H1 (cell line): Measurements from ENCODE around the gene SLC37A1. TPM values are rescaled to one million over a fixed set of nuclear protein-coding genes. Genes with fewer than 3 reads are reported as not detected.

Experiments
- CTCF ChIA-PET: fragments of 300-600 bp; sonication (Branson Sonifier 250); formaldehyde crosslinking; loops from one replicate; lab custom pipeline; 2021; ENCODE audit not compliant: partially characterized antibody; lab: Charles Lee
- POLR2A ChIA-PET: fragments of 300-600 bp; sonication (Branson Sonifier 250); formaldehyde crosslinking; loops from one replicate; lab custom pipeline; 2021; ENCODE audit warnings: inconsistent platforms; ENCODE audit not compliant: partially characterized antibody; lab: Charles Lee
- DNase-seq, 2 experiments: peaks; one replicate each; pipeline versions ENCODE4 v3.0.0 to v3.0.0-alpha.2; 2010 to 2022; ENCODE audit warnings: low spot score in 2 of 2, low read depth in 1 of 2, mixed read lengths in 1 of 2
- FAIRE-seq: peaks from 2 replicates; lab custom pipeline; 2011; peaks lifted over from hg19 to GRCh38; lab: Jason Lieb, UNC
- H2AFZ ChIP-seq: 2 replicates; pipeline ENCODE4 v1.8.1; 2012; ENCODE audit warnings: low read length, inconsistent platforms
- H2AK5ac ChIP-seq: 2 replicates; pipeline ENCODE4 v1.6.1; 2013; ENCODE audit warnings: low read depth, low read length
- H2BK120ac ChIP-seq: replicated peaks from 2 replicates; pipeline ENCODE3; 2013; ENCODE audit warnings: low read depth, low read length, inconsistent platforms
- H2BK12ac ChIP-seq: 2 replicates; pipeline ENCODE4 v1.6.1; 2013; ENCODE audit warnings: low read depth, low read length
- H2BK15ac ChIP-seq: 2 replicates; pipeline ENCODE4 v1.6.1; 2013; ENCODE audit warnings: low read length
- H2BK20ac ChIP-seq: 2 replicates; pipeline ENCODE4 v1.6.1; 2013; ENCODE audit warnings: low read length
- H2BK5ac ChIP-seq: 2 replicates; pipeline ENCODE4 v1.6.1; 2013; ENCODE audit warnings: low read depth, low read length
- H3K14ac ChIP-seq: 2 replicates; pipeline ENCODE4 v1.6.1; 2013; ENCODE audit warnings: inconsistent platforms; ENCODE audit not compliant: insufficient read length
- H3K18ac ChIP-seq: 2 replicates; pipeline ENCODE4 v1.6.1; 2013; ENCODE audit warnings: low read length; ENCODE audit errors: extremely low read depth
- H3K23ac ChIP-seq: 2 replicates; pipeline ENCODE4 v1.6.1; 2013; ENCODE audit warnings: inconsistent platforms; ENCODE audit not compliant: insufficient read length
- H3K23me2 ChIP-seq: 2 replicates; pipeline ENCODE4 v1.6.1; 2013; ENCODE audit warnings: low read depth, low read length
- H3K27ac ChIP-seq: 2 replicates; pipeline ENCODE4 v1.6.1; 2011; ENCODE audit warnings: low read depth, low read length, inconsistent platforms
- H3K27me3 ChIP-seq, 4 experiments: replicated peaks in 1 of 4; 1 replicate in 1 of 4; 2 replicates in 3 of 4; pipeline versions ENCODE4 v1.6.1 to v1.8.1; 2011 to 2013; ENCODE audit warnings: low read length in 3 of 4, mild to moderate bottlenecking in 3 of 4, inconsistent platforms in 2 of 4, mixed read lengths in 2 of 4, moderate library complexity in 1 of 4; ENCODE audit not compliant: control insufficient read depth in 3 of 4, insufficient read depth in 3 of 4; ENCODE audit errors: extremely low read depth in 1 of 4
- H3K36me3 ChIP-seq, 4 experiments: 2 replicates each; pipeline versions ENCODE4 v1.6.1 to v1.8.1; 2011 to 2013; ENCODE audit warnings: mild to moderate bottlenecking in 4 of 4, low read length in 3 of 4, moderate library complexity in 2 of 4, control low read depth in 1 of 4, inconsistent platforms in 1 of 4; ENCODE audit not compliant: insufficient read depth in 4 of 4, control insufficient read depth in 2 of 4
- H3K4ac ChIP-seq: replicated peaks from 2 replicates; pipeline ENCODE3; 2013; ENCODE audit warnings: low read length, low read depth, mixed read lengths, inconsistent platforms; ENCODE audit not compliant: insufficient read length
- H3K4me1 ChIP-seq, 4 experiments: replicated peaks in 1 of 4; 1 replicate in 1 of 4; 2 replicates in 3 of 4; pipeline versions ENCODE4 v1.6.1 to v1.8.1; 2011 to 2013; ENCODE audit warnings: low read length in 3 of 4, inconsistent platforms in 2 of 4, mixed read lengths in 1 of 4; ENCODE audit not compliant: insufficient read depth in 4 of 4, control insufficient read depth in 3 of 4
- H3K4me2 ChIP-seq, 2 experiments: 2 replicates each; pipeline versions ENCODE4 v1.6.1 to v1.8.1; 2011 to 2013; ENCODE audit warnings: low read depth in 2 of 2, low read length in 2 of 2, control low read depth in 1 of 2, inconsistent platforms in 1 of 2, mild to moderate bottlenecking in 1 of 2; ENCODE audit not compliant: insufficient read depth in 1 of 2
- H3K4me3 ChIP-seq, 4 experiments: fragments of 200-600, 300-600 bp in 1 of 4; sonication (generic), shearing (Covaris generic), sonication (Bioruptor Twin) in 1 of 4; 2 replicates each; pipeline versions ENCODE4 v1.5.1 to v1.8.1; 2011 to 2016; ENCODE audit warnings: low read length in 4 of 4, low read depth in 3 of 4, control low read depth in 2 of 4, inconsistent platforms in 2 of 4, mild to moderate bottlenecking in 2 of 4, mixed read lengths in 1 of 4, moderate library complexity in 1 of 4; ENCODE audit not compliant: insufficient read depth in 2 of 4; ENCODE audit errors: extremely low read depth in 1 of 4
- H3K56ac ChIP-seq: replicated peaks from 2 replicates; pipeline ENCODE3; 2013; ENCODE audit warnings: low read depth, mild to moderate bottlenecking, mixed read lengths, low read length, inconsistent platforms; ENCODE audit not compliant: insufficient read length
- H3K79me1 ChIP-seq: 2 replicates; pipeline ENCODE4 v1.6.1; 2013; ENCODE audit warnings: low read depth, low read length, control low read depth
- H3K79me2 ChIP-seq, 2 experiments: 2 replicates each; pipeline versions ENCODE4 v1.6.1 to v1.8.1; 2012 to 2013; ENCODE audit warnings: low read length in 2 of 2, mild to moderate bottlenecking in 2 of 2, inconsistent platforms in 1 of 2; ENCODE audit not compliant: insufficient read depth in 2 of 2, control insufficient read depth in 1 of 2
- H3K9ac ChIP-seq, 4 experiments: replicated peaks in 1 of 4; 1 replicate in 1 of 4; 2 replicates in 3 of 4; pipeline versions ENCODE4 v1.6.1 to v1.8.1; 2011 to 2013; ENCODE audit warnings: low read depth in 3 of 4, low read length in 3 of 4, control low read depth in 2 of 4, mild to moderate bottlenecking in 2 of 4, moderate library complexity in 2 of 4, inconsistent platforms in 1 of 4; ENCODE audit errors: extremely low read depth in 1 of 4
- H3K9me3 ChIP-seq, 2 experiments: 2 replicates each; pipeline versions ENCODE4 v1.6.1 to v1.8.1; 2012 to 2013; ENCODE audit warnings: mild to moderate bottlenecking in 2 of 2, moderate library complexity in 2 of 2, control low read depth in 1 of 2, inconsistent platforms in 1 of 2, low read depth in 1 of 2, low read length in 1 of 2, mixed read lengths in 1 of 2; ENCODE audit not compliant: insufficient read depth in 2 of 2
- H4K20me1 ChIP-seq, 2 experiments: replicated peaks in 1 of 2; 2 replicates each; pipeline versions ENCODE3 to v1.8.1; 2011 to 2013; ENCODE audit warnings: inconsistent platforms in 2 of 2, low read length in 2 of 2, mild to moderate bottlenecking in 1 of 2; ENCODE audit not compliant: insufficient read depth in 2 of 2, control insufficient read depth in 1 of 2
- H4K5ac ChIP-seq: 2 replicates; pipeline ENCODE4 v1.6.1; 2013; ENCODE audit warnings: low read length, low read depth, mixed read lengths, inconsistent platforms; ENCODE audit not compliant: insufficient read length
- H4K8ac ChIP-seq: 2 replicates; pipeline ENCODE4 v1.8.0; 2013; ENCODE audit warnings: mild to moderate bottlenecking, moderate library complexity, low read length, inconsistent platforms; ENCODE audit not compliant: insufficient read depth; ENCODE audit errors: extremely low read depth
- H4K91ac ChIP-seq: replicated peaks from 2 replicates; pipeline ENCODE3; 2013; ENCODE audit warnings: low read length, mixed read lengths, inconsistent platforms; ENCODE audit not compliant: insufficient read length
- WGBS, 2 experiments: shearing (Covaris generic) in 1 of 2; methylation state at CpG; one replicate each; pipeline versions ENCODE4 v1.1.6 to v1.1.7; 2013 to 2015; ENCODE audit warnings: low lambda C conversion rate in 2 of 2, mixed read lengths in 2 of 2, inconsistent platforms in 1 of 2, low coverage in 1 of 2, missing lambda C conversion rate in 1 of 2; ENCODE audit not compliant: insufficient replicate concordance in 2 of 2, insufficient coverage in 1 of 2, insufficient read length in 1 of 2; ENCODE audit errors: extremely low coverage in 1 of 2, missing lambda C conversion rate in 1 of 2; 5-methylcytosine and 5-hydroxymethylcytosine counted together
- polyA plus RNA-seq, 7 experiments: library from polyadenylated mRNA; depleted of rRNA in 3 of 7; stranded (reverse) in 5 of 7; unstranded in 2 of 7; fragments of >200 nt in 5 of 7; fragments of 200-250 nt in 2 of 7; gene quantifications; 1 replicate in 5 of 7; 2 replicates in 1 of 7; 4 replicates in 1 of 7; pipeline versions ENCODE4 v1.2.1 to v1.2.3, GENCODE V29; 2011 to 2013; ENCODE audit warnings: missing spikeins in 2 of 7, mixed read lengths in 2 of 7
- total RNA-seq: library from RNA; stranded (reverse); fragmentation: NEBNext Ultra II Directional; extraction: Animal tissue kit (Norgen Biotek cat#: 25700); gene quantifications from 2 replicates; pipeline ENCODE4 v1.2.1, GENCODE V29; 2021

The SLC37A1 gene
- total and polyA plus RNA-seq, 2 of the 8 experiments (the other 6 are each of a cell fraction or from before 2014, with no cell fraction given), result 15.6 to 30.9 TPM

- DNase-seq, result peak in 1 of 2 experiments; percentile 70
- no peak for FAIRE-seq
- no peaks in the 10 kb centered on the region for H3K79me1 ChIP-seq
These were observed 26.3 kb downstream of the SLC37A1 start for GRCh38 chr21:42539931-42540343.

More at GRCh38 chr21:42539931-42540343, 26.3 kb downstream of the SLC37A1 start:
- no peak overlapping the region for H2BK20ac ChIP-seq
- no peak overlapping the region for H3K27ac ChIP-seq
- H3K23ac ChIP-seq, result no peak overlapping the region
- H4K5ac ChIP-seq, result no peak overlapping the region
- H4K8ac ChIP-seq, result no peak overlapping the region
- H3K56ac ChIP-seq, result no peak overlapping the region
- H3K4me1 ChIP-seq, result no peaks in the 10 kb centered on the region; a peak in 1 of 7 replicates
- no peak overlapping the region for H2BK15ac ChIP-seq
- H3K4ac ChIP-seq, result no peak overlapping the region
- peaks cover 0 to 3% of the 10 kb centered on the region in 2 experiments for H4K20me1 ChIP-seq
- no peak overlapping the region for H2AFZ ChIP-seq
- H3K79me2 ChIP-seq, result no peaks in the 10 kb centered on the region
- H3K36me3 ChIP-seq, result peaks cover 0 to 6% (median 3%) of the 10 kb centered on the region in 4 experiments; a peak in 4 of 8 replicates
- H2BK5ac ChIP-seq, result no peak overlapping the region
- H4K91ac ChIP-seq, result no peak overlapping the region
- H2BK12ac ChIP-seq, result no peak overlapping the region; the same call in 1 of the 2 replicates
- WGBS, 2 experiments, result 85% methylated on average over 7 of the region's 7 CpGs; no CpG with 5 or more reads in 1 of the 2 experiments
- H2AK5ac ChIP-seq, result no peak overlapping the region
- no peaks in the 10 kb centered on the region for H3K27me3 ChIP-seq
- no peak overlapping the region for H2BK120ac ChIP-seq
- no peaks in the 10 kb centered on the region for H3K23me2 ChIP-seq
- ChIA-PET CTCF (interaction anchor here (0.7 to 2.7 kb wide), 6 partner anchors 10 to 196 kb away, joined by 3 to 13 read pairs (median 4); no protein-coding TSS in a partner anchor), POLR2A (no interaction called here)
- no peak overlapping the region for H3K9ac ChIP-seq
- no peak overlapping the region for H3K4me2 ChIP-seq
- H3K9me3 ChIP-seq, result no peaks in the 10 kb centered on the region
- no peak overlapping the region for H3K4me3 ChIP-seq
- no peak overlapping the region for H3K18ac ChIP-seq
- no peak overlapping the region for H3K14ac ChIP-seq
